Measurements from ENCODE around the gene TRIL. TPM values are rescaled to one million over a fixed set of nuclear protein-coding genes. Genes with fewer than 3 reads are reported as not detected.

The TRIL gene
- total RNA-seq, 6 experiments from 2014 or later: 0.07 to 0.08 TPM; not detected in 4

- Mint-ChIP-seq H3K27me3 (ENCODE audit: insufficient read depth) (peaks cover 4% of the 10 kb centered on the region), H3K9me3 (peaks cover 33% of the 10 kb centered on the region), H3K36me3 (ENCODE audit: low read depth) (peaks cover 17% of the 10 kb centered on the region), H3K27ac (no peak overlapping the region), H3K4me3 (no peak overlapping the region), H3K4me1 (ENCODE audit: low read depth) (peaks cover 10% of the 10 kb centered on the region)
- TF ChIP-seq, protein P1, sequence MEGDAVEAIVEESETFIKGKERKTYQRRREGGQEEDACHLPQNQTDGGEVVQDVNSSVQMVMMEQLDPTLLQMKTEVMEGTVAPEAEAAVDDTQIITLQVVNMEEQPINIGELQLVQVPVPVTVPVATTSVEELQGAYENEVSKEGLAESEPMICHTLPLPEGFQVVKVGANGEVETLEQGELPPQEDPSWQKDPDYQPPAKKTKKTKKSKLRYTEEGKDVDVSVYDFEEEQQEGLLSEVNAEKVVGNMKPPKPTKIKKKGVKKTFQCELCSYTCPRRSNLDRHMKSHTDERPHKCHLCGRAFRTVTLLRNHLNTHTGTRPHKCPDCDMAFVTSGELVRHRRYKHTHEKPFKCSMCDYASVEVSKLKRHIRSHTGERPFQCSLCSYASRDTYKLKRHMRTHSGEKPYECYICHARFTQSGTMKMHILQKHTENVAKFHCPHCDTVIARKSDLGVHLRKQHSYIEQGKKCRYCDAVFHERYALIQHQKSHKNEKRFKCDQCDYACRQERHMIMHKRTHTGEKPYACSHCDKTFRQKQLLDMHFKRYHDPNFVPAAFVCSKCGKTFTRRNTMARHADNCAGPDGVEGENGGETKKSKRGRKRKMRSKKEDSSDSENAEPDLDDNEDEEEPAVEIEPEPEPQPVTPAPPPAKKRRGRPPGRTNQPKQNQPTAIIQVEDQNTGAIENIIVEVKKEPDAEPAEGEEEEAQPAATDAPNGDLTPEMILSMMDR (IDR thresholded peaks at IDR 0.05): no peak
- no peak for DNase-seq
Observed at GRCh38 chr7:28976022-28976421, 17.9 kb upstream of the TRIL start.

GRCh38 chr7:28973591-28973990, 15.5 kb upstream of the TRIL start:
- peaks cover 33% of the 10 kb centered on the region for H3K9me3 Mint-ChIP-seq
- H3K4me3 Mint-ChIP-seq: no peak overlapping the region
- TF ChIP-seq, protein P1 (IDR thresholded peaks at IDR 0.05): no peak
- no peak for DNase-seq
- H3K27ac Mint-ChIP-seq: no peak overlapping the region
- H3K27me3 Mint-ChIP-seq (ENCODE audit: insufficient read depth): peaks cover 2% of the 10 kb centered on the region; the same call in 1 of the 2 replicates
- no peaks in the 10 kb centered on the region for H3K4me1 Mint-ChIP-seq (ENCODE audit: low read depth)
- peaks cover 17% of the 10 kb centered on the region for H3K36me3 Mint-ChIP-seq (ENCODE audit: low read depth)

DNA sequence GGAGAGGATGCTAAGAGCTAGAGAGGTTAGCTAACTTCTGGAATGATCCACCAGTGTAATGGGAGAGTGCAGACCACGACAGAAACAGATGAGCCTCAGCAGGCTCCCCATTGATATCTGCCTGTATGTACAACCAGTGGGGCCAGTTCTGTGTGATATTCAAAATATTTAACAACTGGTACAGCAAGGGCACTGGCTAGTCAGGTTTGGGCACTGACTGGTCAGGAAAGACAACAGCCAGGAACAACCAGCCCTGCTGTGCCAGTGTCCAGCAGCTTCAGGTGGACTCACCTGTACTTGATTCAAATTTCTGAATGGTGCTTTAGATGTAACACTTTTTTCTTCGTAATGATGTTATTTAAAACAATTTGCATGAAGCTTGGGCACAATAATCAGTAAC, 5.9 kb upstream of the TRIL start:
- no peaks in the 10 kb centered on the region for H3K4me1 Mint-ChIP-seq (ENCODE audit: low read depth)
- no peaks in the 10 kb centered on the region for H3K9me3 Mint-ChIP-seq
- H3K27ac Mint-ChIP-seq: no peak overlapping the region
- H3K36me3 Mint-ChIP-seq (ENCODE audit: low read depth): no peaks in the 10 kb centered on the region
- H3K4me3 Mint-ChIP-seq: no peak overlapping the region
- TF ChIP-seq, protein P1 (IDR thresholded peaks at IDR 0.05): no peak
- DNase-seq: no peak
- peaks cover 30% of the 10 kb centered on the region for H3K27me3 Mint-ChIP-seq (ENCODE audit: insufficient read depth)

GRCh38 chr7:28961972-28962371, 3.8 kb upstream of the TRIL start:
- TF ChIP-seq, protein P1 (IDR thresholded peaks at IDR 0.05): no peak
- H3K9me3 Mint-ChIP-seq: no peaks in the 10 kb centered on the region
- no peaks in the 10 kb centered on the region for H3K4me1 Mint-ChIP-seq (ENCODE audit: low read depth)
- H3K36me3 Mint-ChIP-seq (ENCODE audit: low read depth): no peaks in the 10 kb centered on the region; the same call in 1 of the 2 replicates
- H3K27ac Mint-ChIP-seq: no peak overlapping the region
- DNase-seq: no peak
- no peak overlapping the region for H3K4me3 Mint-ChIP-seq
- H3K27me3 Mint-ChIP-seq (ENCODE audit: insufficient read depth): peaks cover 42% of the 10 kb centered on the region

DNA sequence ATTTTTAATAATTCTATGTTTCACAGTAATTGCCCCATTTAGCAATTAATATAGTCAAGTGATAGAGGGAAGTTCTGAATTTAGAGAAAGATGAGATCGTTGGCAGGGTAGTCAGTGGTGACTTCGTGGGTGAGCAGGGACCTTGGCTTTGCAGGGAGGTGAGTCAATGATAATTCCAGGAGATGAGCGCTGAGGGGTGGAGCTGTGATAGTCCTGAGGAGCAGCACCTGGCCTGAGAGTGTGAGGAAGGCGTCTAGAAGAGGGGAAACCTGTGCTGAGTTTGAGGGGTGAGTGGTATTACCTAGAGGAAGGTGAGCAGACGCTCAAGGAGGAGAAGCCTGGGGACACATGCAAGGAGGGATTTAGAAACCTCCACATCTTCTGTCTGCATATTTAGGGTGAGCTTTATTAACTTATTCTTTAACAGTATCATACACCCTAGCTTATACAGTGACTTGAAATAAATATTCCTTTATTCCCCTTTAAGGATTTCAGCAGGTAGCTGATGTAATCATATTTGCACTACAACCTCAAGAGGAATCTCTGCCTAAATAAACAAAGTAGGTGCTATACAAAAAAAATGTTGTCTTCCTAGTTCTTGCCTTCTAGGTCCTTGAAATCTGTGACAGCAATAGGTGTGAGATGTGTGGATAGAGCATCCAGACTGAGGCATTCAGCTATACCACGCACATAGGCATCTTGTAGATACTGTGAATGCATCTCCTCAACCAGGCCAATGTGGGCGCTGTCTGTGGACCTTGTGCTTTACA, 2.1 kb upstream of the TRIL start:
- H3K36me3 Mint-ChIP-seq (ENCODE audit: low read depth): no peaks in the 10 kb centered on the region; the same call in 1 of the 2 replicates
- no peaks in the 10 kb centered on the region for H3K9me3 Mint-ChIP-seq
- TF ChIP-seq, protein P1 (IDR thresholded peaks at IDR 0.05): no peak
- H3K4me1 Mint-ChIP-seq (ENCODE audit: low read depth): no peaks in the 10 kb centered on the region
- H3K4me3 Mint-ChIP-seq: no peak overlapping the region
- peaks cover 46% of the 10 kb centered on the region for H3K27me3 Mint-ChIP-seq (ENCODE audit: insufficient read depth)
- no peak for DNase-seq
- no peak overlapping the region for H3K27ac Mint-ChIP-seq

Data from HFFc6 (cell line).